ENCODE measurements around the gene AMER3. TPM values are rescaled to one million over a fixed set of nuclear protein-coding genes. Genes with fewer than 3 reads are reported as not detected.

The AMER3 gene
- total RNA-seq, 1 donor from 2014 or later: 0.18 TPM

- H3K27ac Mint-ChIP-seq (ENCODE audit: unreplicated experiment): no peak overlapping the region
- peaks cover 2% of the 10 kb centered on the region for H3K4me1 Mint-ChIP-seq (ENCODE audit: unreplicated experiment)
- no peak overlapping the region for H3K4me3 Mint-ChIP-seq (ENCODE audit: unreplicated experiment)
- H3K9me3 Mint-ChIP-seq (ENCODE audit: unreplicated experiment): no peaks in the 10 kb centered on the region
- no peak for TF ChIP-seq CTCF (IDR thresholded peaks at IDR 0.05; ENCODE audit: unreplicated experiment)
- H3K36me3 Mint-ChIP-seq (ENCODE audit: low read depth, unreplicated experiment): peaks cover 3% of the 10 kb centered on the region
- DNase-seq (ENCODE audit: low spot score): no peak
- H3K27me3 Mint-ChIP-seq (ENCODE audit: unreplicated experiment): peaks cover 5% of the 10 kb centered on the region
Observed at GRCh38 chr2:130806370-130806769, 51.0 kb downstream of the AMER3 start.

- H3K36me3 Mint-ChIP-seq (ENCODE audit: low read depth, unreplicated experiment): peaks cover 3% of the 10 kb centered on the region
- H3K4me1 Mint-ChIP-seq (ENCODE audit: unreplicated experiment): peaks cover 2% of the 10 kb centered on the region
- H3K27ac Mint-ChIP-seq (ENCODE audit: unreplicated experiment): no peak overlapping the region
- H3K27me3 Mint-ChIP-seq (ENCODE audit: unreplicated experiment): peaks cover 6% of the 10 kb centered on the region
- DNase-seq (ENCODE audit: low spot score): no peak
- H3K9me3 Mint-ChIP-seq (ENCODE audit: unreplicated experiment): no peaks in the 10 kb centered on the region
- no peak overlapping the region for H3K4me3 Mint-ChIP-seq (ENCODE audit: unreplicated experiment)
- no peak for TF ChIP-seq CTCF (IDR thresholded peaks at IDR 0.05; ENCODE audit: unreplicated experiment)
Observed at GRCh38 chr2:130807659-130808385, 52.5 kb downstream of the AMER3 start.

GRCh38 chr2:130808482-130809268 lies 53.3 kb downstream of the AMER3 start:
- H3K27me3 Mint-ChIP-seq (ENCODE audit: unreplicated experiment): peaks cover 6% of the 10 kb centered on the region
- peaks cover 3% of the 10 kb centered on the region for H3K36me3 Mint-ChIP-seq (ENCODE audit: low read depth, unreplicated experiment)
- H3K4me3 Mint-ChIP-seq (ENCODE audit: unreplicated experiment): no peak overlapping the region
- peaks cover 2% of the 10 kb centered on the region for H3K4me1 Mint-ChIP-seq (ENCODE audit: unreplicated experiment)
- peak overlapping the region; percentile 21 for H3K27ac Mint-ChIP-seq (ENCODE audit: unreplicated experiment)
- DNase-seq (ENCODE audit: low spot score): no peak
- H3K9me3 Mint-ChIP-seq (ENCODE audit: unreplicated experiment): no peaks in the 10 kb centered on the region
- TF ChIP-seq CTCF (IDR thresholded peaks at IDR 0.05; ENCODE audit: unreplicated experiment): no peak

- no peaks in the 10 kb centered on the region for H3K9me3 Mint-ChIP-seq (ENCODE audit: unreplicated experiment)
- no peak overlapping the region for H3K4me3 Mint-ChIP-seq (ENCODE audit: unreplicated experiment)
- no peak for DNase-seq (ENCODE audit: low spot score)
- no peak for TF ChIP-seq CTCF (IDR thresholded peaks at IDR 0.05; ENCODE audit: unreplicated experiment)
- peaks cover 10% of the 10 kb centered on the region for H3K27me3 Mint-ChIP-seq (ENCODE audit: unreplicated experiment)
- no peak overlapping the region for H3K27ac Mint-ChIP-seq (ENCODE audit: unreplicated experiment)
- peaks cover 3% of the 10 kb centered on the region for H3K36me3 Mint-ChIP-seq (ENCODE audit: low read depth, unreplicated experiment)
- H3K4me1 Mint-ChIP-seq (ENCODE audit: unreplicated experiment): peaks cover 2% of the 10 kb centered on the region
Observed at GRCh38 chr2:130810490-130810889, 55.1 kb downstream of the AMER3 start.

GRCh38 chr2:130813722-130814121 lies 58.4 kb downstream of the AMER3 start:
- Mint-ChIP-seq H3K36me3 (ENCODE audit: low read depth, unreplicated experiment) (peaks cover 4% of the 10 kb centered on the region), H3K4me1 (ENCODE audit: unreplicated experiment) (no peaks in the 10 kb centered on the region), H3K4me3 (ENCODE audit: unreplicated experiment) (no peak overlapping the region), H3K9me3 (ENCODE audit: unreplicated experiment) (no peaks in the 10 kb centered on the region), H3K27me3 (ENCODE audit: unreplicated experiment) (peaks cover 11% of the 10 kb centered on the region), H3K27ac (ENCODE audit: unreplicated experiment) (no peak overlapping the region)
- DNase-seq (ENCODE audit: low spot score): no peak
- TF ChIP-seq CTCF (IDR thresholded peaks at IDR 0.05; ENCODE audit: unreplicated experiment): no peak

Data from endothelial cell (in vitro differentiated cells).